Loucy (cell line): ENCODE data around the gene NOL12.

ENCODE experiments used
- H2AFZ ChIP-seq: fragments of 200-600 bp; sonication (generic); 2 replicates; pipeline ENCODE4 v1.6.0; 2016; ENCODE audit warnings: antibody characterized with exemption, mild to moderate bottlenecking, low read length, moderate library complexity
- H3F3A ChIP-seq: fragments of 200-600 bp; 2 replicates; pipeline ENCODE4 v1.6.0; 2016; ENCODE audit warnings: antibody characterized with exemption, low read depth, mild to moderate bottlenecking
- H3K27me3 ChIP-seq: fragments of 200-600 bp; sonication (generic); 2 replicates; pipeline ENCODE4 v1.6.1; 2014; ENCODE audit warnings: low read length, mild to moderate bottlenecking; ENCODE audit not compliant: insufficient read depth, poor library complexity, severe bottlenecking
- H3K36me3 ChIP-seq: fragments of 200-600 bp; sonication (generic); 2 replicates; pipeline ENCODE4 v1.6.1; 2016; ENCODE audit warnings: low read length; ENCODE audit not compliant: insufficient read depth
- H3K4me1 ChIP-seq: fragments of 200-600 bp; sonication (generic); 2 replicates; pipeline ENCODE4 v1.5.1; 2014; ENCODE audit warnings: low read length, mild to moderate bottlenecking; ENCODE audit not compliant: insufficient read depth, poor library complexity, severe bottlenecking
- H3K4me2 ChIP-seq: fragments of 200-600 bp; sonication (generic); 2 replicates; pipeline ENCODE4 v1.6.0; 2014; ENCODE audit warnings: antibody characterized with exemption, low read length, low read depth, mild to moderate bottlenecking; ENCODE audit not compliant: poor library complexity, severe bottlenecking
- H3K4me3 ChIP-seq: fragments of 200-600 bp; sonication (generic); 2 replicates; pipeline ENCODE4 v1.5.1; 2014; ENCODE audit warnings: low read length, mild to moderate bottlenecking, mixed read lengths; ENCODE audit not compliant: poor library complexity, severe bottlenecking
- H3K79me2 ChIP-seq: fragments of 200-600 bp; sonication (generic); 2 replicates; pipeline ENCODE4 v1.6.1; 2014; ENCODE audit warnings: low read length; ENCODE audit not compliant: insufficient read depth
- H3K9ac ChIP-seq: fragments of 200-600 bp; sonication (generic); 2 replicates; pipeline ENCODE4 v1.6.0; 2014; ENCODE audit warnings: mild to moderate bottlenecking, low read depth, low read length, moderate library complexity; ENCODE audit not compliant: poor library complexity, severe bottlenecking
- H3K9me2 ChIP-seq: fragments of 200-600 bp; sonication (generic); replicated peaks from 2 replicates; pipeline ENCODE4 v1.6.1; 2016; ENCODE audit warnings: low read depth, low read length, mixed read lengths
- H3K9me3 ChIP-seq: fragments of 200-600 bp; sonication (generic); 2 replicates; pipeline ENCODE4 v1.6.1; 2014; ENCODE audit warnings: mild to moderate bottlenecking, antibody characterized with exemption, low read length, low read depth; ENCODE audit not compliant: insufficient read depth
- H4K20me1 ChIP-seq: fragments of 200-600 bp; sonication (generic); 2 replicates; pipeline ENCODE4 v1.6.0; 2014; ENCODE audit warnings: antibody characterized with exemption, low read length, mild to moderate bottlenecking; ENCODE audit not compliant: insufficient read depth, poor library complexity, severe bottlenecking
- CTCF ChIP-seq: fragments of 200-600 bp; sonication (generic); conservative IDR thresholded peaks from 2 replicates; pipeline ENCODE4 v1.5.1; 2014; ENCODE audit warnings: mild to moderate bottlenecking, antibody characterized with exemption, low read length
- EZH2phosphoT487 ChIP-seq: fragments of 200-600 bp; IDR thresholded peaks from 2 replicates; pipeline ENCODE4 v1.6.1; 2018; ENCODE audit warnings: antibody characterized with exemption, mild to moderate bottlenecking, moderate library complexity, borderline replicate concordance

NOL12 gene

GRCh38 chr22:37734402-37734700 lies 48.2 kb downstream of the NOL12 start:
- Histone ChIP-seq H3K79me2 (no peaks in the 10 kb centered on the region), H4K20me1 (no peaks in the 10 kb centered on the region), H3K9me3 (no peaks in the 10 kb centered on the region), H3K4me1 (no peaks in the 10 kb centered on the region), H3F3A (no peaks in the 10 kb centered on the region), H3K9ac (no peak overlapping the region), H3K9me2 (no peaks in the 10 kb centered on the region), H3K36me3 (no peaks in the 10 kb centered on the region), H3K4me2 (no peak overlapping the region), H3K4me3 (no peak overlapping the region), H3K27me3 (no peaks in the 10 kb centered on the region), H2AFZ (no peak overlapping the region)
- TF ChIP-seq CTCF, result no peak
- no peak for TF ChIP-seq EZH2phosphoT487

GRCh38 chr22:37734964-37735451 lies 48.9 kb downstream of the NOL12 start:
- H3K27me3 ChIP-seq, result no peaks in the 10 kb centered on the region
- H3K79me2 ChIP-seq, result no peaks in the 10 kb centered on the region

GRCh38 chr22:37739035-37739434 lies 52.9 kb downstream of the NOL12 start:
- H3K4me3 ChIP-seq, result no peak overlapping the region
- no peaks in the 10 kb centered on the region for H3K79me2 ChIP-seq
- H3K36me3 ChIP-seq, result no peaks in the 10 kb centered on the region
- H2AFZ ChIP-seq, result no peak overlapping the region
- H3K4me2 ChIP-seq, result no peak overlapping the region
- 0 out of 2 replicates have a peak, but pooled peaks cover 4% of the 10 kb centered on the region for H3F3A ChIP-seq
- H4K20me1 ChIP-seq, result no peaks in the 10 kb centered on the region
- H3K9me3 ChIP-seq, result no peaks in the 10 kb centered on the region
- TF ChIP-seq EZH2phosphoT487 (no peak), CTCF (no peak)
- H3K9me2 ChIP-seq, result no peaks in the 10 kb centered on the region
- no peak overlapping the region for H3K9ac ChIP-seq
- no peaks in the 10 kb centered on the region for H3K27me3 ChIP-seq
- H3K4me1 ChIP-seq, result peaks cover 6% of the 10 kb centered on the region

More at GRCh38 chr22:37734964-37735451, 48.9 kb downstream of the NOL12 start:
- H3K4me3 ChIP-seq, result no peak overlapping the region
- H2AFZ ChIP-seq, result no peak overlapping the region
- H3K36me3 ChIP-seq, result no peaks in the 10 kb centered on the region
- no peak overlapping the region for H3K4me2 ChIP-seq
- H3K9me2 ChIP-seq, result no peaks in the 10 kb centered on the region
- H4K20me1 ChIP-seq, result no peaks in the 10 kb centered on the region
- TF ChIP-seq EZH2phosphoT487 (no peak), CTCF (peak; percentile 25; the same call in 1 of the 2 replicates)
- H3F3A ChIP-seq, result no peaks in the 10 kb centered on the region
- H3K9me3 ChIP-seq, result no peaks in the 10 kb centered on the region
- no peak overlapping the region for H3K9ac ChIP-seq
- no peaks in the 10 kb centered on the region for H3K4me1 ChIP-seq
